Measurements from ENCODE around the gene SETD5.

DNA sequence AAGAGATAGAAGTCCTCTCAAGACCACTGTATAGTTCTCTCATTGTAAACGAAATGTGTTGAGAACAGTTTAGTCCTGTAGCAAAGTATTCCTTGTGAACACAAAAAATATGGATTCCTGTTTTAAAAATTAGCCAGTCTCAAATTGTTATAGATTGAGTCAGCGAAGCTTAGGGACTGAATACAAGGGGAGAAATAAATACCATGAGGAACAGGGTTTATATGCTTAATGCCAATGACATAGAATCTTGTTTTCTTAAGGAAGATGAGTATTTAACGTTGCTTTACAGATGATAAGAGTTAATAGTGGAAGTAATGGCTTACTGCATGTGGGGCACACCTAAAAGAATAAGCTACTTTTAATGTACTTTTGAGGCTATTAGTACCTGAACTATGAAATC lies 37.9 kb downstream of the SETD5 start:
- TF ChIP-seq CTCF (conservative IDR thresholded peaks at IDR 0.05; ENCODE audit: low read depth, low read length) (no peak), EZH2 (IDR thresholded peaks at IDR 0.05; ENCODE audit: borderline replicate concordance, low read depth, low read length, poor library complexity, severe bottlenecking) (no peak)

Data from A673 (cell line).